ENCODE measurements around the gene PRL. TPM values are rescaled to one million over a fixed set of nuclear protein-coding genes. Genes with fewer than 3 reads are reported as not detected.

PRL gene
- total RNA-seq, 3 donors from 2014 or later (not counting 1 experiment from before 2014, with no cell fraction given): not detected

- Mint-ChIP-seq H3K27me3 (ENCODE audit: low read depth in 2 of 2) (no peaks in the 10 kb centered on the region), H3K4me3 (no peak overlapping the region), H3K9me3 (peaks cover 0 to 4% of the 10 kb centered on the region in 2 donors), H3K4me1 (no peaks in the 10 kb centered on the region), H3K27ac (no peak overlapping the region), H3K36me3 (no peaks in the 10 kb centered on the region)
- TF ChIP-seq, protein P1, sequence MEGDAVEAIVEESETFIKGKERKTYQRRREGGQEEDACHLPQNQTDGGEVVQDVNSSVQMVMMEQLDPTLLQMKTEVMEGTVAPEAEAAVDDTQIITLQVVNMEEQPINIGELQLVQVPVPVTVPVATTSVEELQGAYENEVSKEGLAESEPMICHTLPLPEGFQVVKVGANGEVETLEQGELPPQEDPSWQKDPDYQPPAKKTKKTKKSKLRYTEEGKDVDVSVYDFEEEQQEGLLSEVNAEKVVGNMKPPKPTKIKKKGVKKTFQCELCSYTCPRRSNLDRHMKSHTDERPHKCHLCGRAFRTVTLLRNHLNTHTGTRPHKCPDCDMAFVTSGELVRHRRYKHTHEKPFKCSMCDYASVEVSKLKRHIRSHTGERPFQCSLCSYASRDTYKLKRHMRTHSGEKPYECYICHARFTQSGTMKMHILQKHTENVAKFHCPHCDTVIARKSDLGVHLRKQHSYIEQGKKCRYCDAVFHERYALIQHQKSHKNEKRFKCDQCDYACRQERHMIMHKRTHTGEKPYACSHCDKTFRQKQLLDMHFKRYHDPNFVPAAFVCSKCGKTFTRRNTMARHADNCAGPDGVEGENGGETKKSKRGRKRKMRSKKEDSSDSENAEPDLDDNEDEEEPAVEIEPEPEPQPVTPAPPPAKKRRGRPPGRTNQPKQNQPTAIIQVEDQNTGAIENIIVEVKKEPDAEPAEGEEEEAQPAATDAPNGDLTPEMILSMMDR (IDR thresholded peaks at IDR 0.05): no peak
- WGBS (ENCODE audit: insufficient coverage): 100% methylated on average over 1 of the region's 2 CpGs
- Histone ChIP-seq H3K27me3 (ENCODE audit: control insufficient read depth, insufficient read depth, low read length) (no peaks in the 10 kb centered on the region), H3K4me3 (ENCODE audit: low read length) (no peak overlapping the region), H3K9me3 (ENCODE audit: control insufficient read depth, insufficient read depth, low read length) (no peaks in the 10 kb centered on the region), H3K4me1 (ENCODE audit: control insufficient read depth, insufficient read depth, low read length) (no peaks in the 10 kb centered on the region), H3K27ac (ENCODE audit: low read length) (no peak overlapping the region), H3K36me3 (ENCODE audit: control insufficient read depth, insufficient read depth, low read length) (no peaks in the 10 kb centered on the region)
- ATAC-seq (no peak), DNase-seq (no peak)
- intact Hi-C loops (cut with micrococcal nuclease): no loop called here
Measured at GRCh38 chr6:22284666-22285065, 12.2 kb downstream of the PRL start.

- Histone ChIP-seq H3K4me1 (ENCODE audit: control insufficient read depth, insufficient read depth, low read length) (no peaks in the 10 kb centered on the region), H3K9me3 (ENCODE audit: control insufficient read depth, insufficient read depth, low read length) (no peaks in the 10 kb centered on the region), H3K27me3 (ENCODE audit: control insufficient read depth, insufficient read depth, low read length) (no peaks in the 10 kb centered on the region), H3K27ac (ENCODE audit: low read length) (no peak overlapping the region), H3K4me3 (ENCODE audit: low read length) (no peak overlapping the region), H3K36me3 (ENCODE audit: control insufficient read depth, insufficient read depth, low read length) (no peaks in the 10 kb centered on the region)
- no peaks in the 10 kb centered on the region for H3K27me3 Mint-ChIP-seq (ENCODE audit: low read depth in 2 of 2)
- H3K9me3 Mint-ChIP-seq: peaks cover 0 to 12% of the 10 kb centered on the region in 2 donors
- TF ChIP-seq, protein P1 (IDR thresholded peaks at IDR 0.05): no peak
- no peak overlapping the region for H3K4me3 Mint-ChIP-seq
- H3K4me1 Mint-ChIP-seq: no peaks in the 10 kb centered on the region
- WGBS (ENCODE audit: insufficient coverage): 96% methylated on average over 5 of the region's 9 CpGs
- DNase-seq (no peak), ATAC-seq (no peak)
- intact Hi-C loops (cut with micrococcal nuclease): no loop called here
- no peak overlapping the region for H3K27ac Mint-ChIP-seq
- no peaks in the 10 kb centered on the region for H3K36me3 Mint-ChIP-seq
Measured at GRCh38 chr6:22281341-22282085, 15.3 kb downstream of the PRL start.

DNA sequence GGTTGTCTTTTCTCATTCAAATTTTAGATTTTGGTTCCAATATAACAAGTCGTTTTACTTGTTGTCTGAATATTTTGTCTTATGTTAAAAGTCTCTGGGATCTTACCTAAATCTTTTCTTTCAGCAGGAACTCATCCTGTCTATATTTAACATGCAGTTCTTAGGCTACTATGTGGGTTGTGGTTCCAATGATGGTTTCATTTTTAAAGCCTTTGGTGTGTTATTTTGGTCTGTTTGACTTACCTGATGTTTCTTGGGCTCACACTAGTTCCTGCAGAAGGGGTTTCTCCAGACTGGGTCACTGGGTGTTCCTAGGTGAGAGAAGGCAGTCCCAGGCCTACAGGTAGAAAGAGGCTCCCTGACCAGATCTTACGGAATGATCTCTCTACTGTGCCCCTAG is 17.4 kb downstream of the PRL start:
- no peak overlapping the region for H3K27ac ChIP-seq (ENCODE audit: low read length)
- TF ChIP-seq, protein P1 (IDR thresholded peaks at IDR 0.05): no peak
- H3K9me3 ChIP-seq (ENCODE audit: control insufficient read depth, insufficient read depth, low read length): no peaks in the 10 kb centered on the region
- H3K36me3 Mint-ChIP-seq: no peaks in the 10 kb centered on the region
- no peak overlapping the region for H3K27ac Mint-ChIP-seq
- DNase-seq: no peak
- intact Hi-C loops (cut with micrococcal nuclease): no loop called here
- ATAC-seq: no peak
- no peak overlapping the region for H3K4me3 ChIP-seq (ENCODE audit: low read length)
- no peaks in the 10 kb centered on the region for H3K4me1 Mint-ChIP-seq
- no peaks in the 10 kb centered on the region for H3K27me3 ChIP-seq (ENCODE audit: control insufficient read depth, insufficient read depth, low read length)
- 75% methylated on average over 1 of the region's 2 CpGs for WGBS (ENCODE audit: insufficient coverage)
- H3K36me3 ChIP-seq (ENCODE audit: control insufficient read depth, insufficient read depth, low read length): no peaks in the 10 kb centered on the region
- H3K9me3 Mint-ChIP-seq: peaks cover 0 to 14% of the 10 kb centered on the region in 2 donors
- H3K27me3 Mint-ChIP-seq (ENCODE audit: low read depth in 2 of 2): no peaks in the 10 kb centered on the region
- no peak overlapping the region for H3K4me3 Mint-ChIP-seq
- no peaks in the 10 kb centered on the region for H3K4me1 ChIP-seq (ENCODE audit: control insufficient read depth, insufficient read depth, low read length)

DNA sequence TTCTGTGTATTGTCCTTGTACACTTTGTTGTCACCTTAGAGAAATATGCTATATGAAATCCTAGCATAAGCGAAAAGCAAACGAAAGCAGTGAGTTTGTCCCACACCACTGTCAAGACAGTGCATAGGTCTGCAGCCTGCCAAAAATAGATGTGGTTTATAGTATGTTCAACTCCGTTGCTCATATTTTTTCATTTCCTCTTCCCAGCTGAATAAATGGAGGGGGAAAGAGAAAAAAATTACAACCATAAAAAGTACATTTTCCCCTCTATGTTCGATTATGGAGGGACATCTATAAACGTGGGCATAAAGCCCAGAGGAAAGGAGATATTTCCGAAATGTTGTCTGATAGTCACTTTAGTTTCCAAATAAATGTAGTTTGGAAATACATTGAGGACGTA is 25.8 kb downstream of the PRL start:
- TF ChIP-seq, protein P1 (IDR thresholded peaks at IDR 0.05): no peak
- no peak for DNase-seq
- H3K4me1 Mint-ChIP-seq: no peaks in the 10 kb centered on the region

More for the DNA sequence above, 25.8 kb downstream of the PRL start:
- Mint-ChIP-seq H3K27me3 (ENCODE audit: low read depth in 2 of 2) (no peaks in the 10 kb centered on the region), H3K36me3 (no peaks in the 10 kb centered on the region), H3K9me3 (peaks cover 0 to 4% of the 10 kb centered on the region in 2 donors), H3K27ac (no peak overlapping the region), H3K4me3 (no peak overlapping the region)
- H3K27ac ChIP-seq (ENCODE audit: low read length): no peak overlapping the region
- no peaks in the 10 kb centered on the region for H3K4me1 ChIP-seq (ENCODE audit: control insufficient read depth, insufficient read depth, low read length)
- WGBS (ENCODE audit: insufficient coverage): 23% methylated on average over 6 of the region's 7 CpGs
- no peaks in the 10 kb centered on the region for H3K36me3 ChIP-seq (ENCODE audit: control insufficient read depth, insufficient read depth, low read length)
- no peak overlapping the region for H3K4me3 ChIP-seq (ENCODE audit: low read length)
- intact Hi-C loops (cut with micrococcal nuclease): no loop called here
- ATAC-seq: no peak
- no peaks in the 10 kb centered on the region for H3K9me3 ChIP-seq (ENCODE audit: control insufficient read depth, insufficient read depth, low read length)
- no peaks in the 10 kb centered on the region for H3K27me3 ChIP-seq (ENCODE audit: control insufficient read depth, insufficient read depth, low read length)

All from natural killer cell (primary cell).